SU-DHL-6 (cell line): ENCODE data around the gene TNNC1.

Source experiments
- CTCF ChIP-seq: fragments of 200-600 bp; sonication (generic); IDR thresholded peaks from one replicate; pipeline ENCODE4 v1.5.1; 2017; ENCODE audit warnings: antibody characterized with exemption, mild to moderate bottlenecking, low read length, moderate library complexity; ENCODE audit not compliant: insufficient read depth, poor library complexity, severe bottlenecking
- EZH2phosphoT487 ChIP-seq: fragments of 200-600 bp; sonication (generic), shearing (Covaris generic); conservative IDR thresholded peaks from 2 replicates; pipeline ENCODE4 v1.6.1; 2018; ENCODE audit warnings: mild to moderate bottlenecking, antibody characterized with exemption, low read length, moderate library complexity, mixed read lengths

DNA sequence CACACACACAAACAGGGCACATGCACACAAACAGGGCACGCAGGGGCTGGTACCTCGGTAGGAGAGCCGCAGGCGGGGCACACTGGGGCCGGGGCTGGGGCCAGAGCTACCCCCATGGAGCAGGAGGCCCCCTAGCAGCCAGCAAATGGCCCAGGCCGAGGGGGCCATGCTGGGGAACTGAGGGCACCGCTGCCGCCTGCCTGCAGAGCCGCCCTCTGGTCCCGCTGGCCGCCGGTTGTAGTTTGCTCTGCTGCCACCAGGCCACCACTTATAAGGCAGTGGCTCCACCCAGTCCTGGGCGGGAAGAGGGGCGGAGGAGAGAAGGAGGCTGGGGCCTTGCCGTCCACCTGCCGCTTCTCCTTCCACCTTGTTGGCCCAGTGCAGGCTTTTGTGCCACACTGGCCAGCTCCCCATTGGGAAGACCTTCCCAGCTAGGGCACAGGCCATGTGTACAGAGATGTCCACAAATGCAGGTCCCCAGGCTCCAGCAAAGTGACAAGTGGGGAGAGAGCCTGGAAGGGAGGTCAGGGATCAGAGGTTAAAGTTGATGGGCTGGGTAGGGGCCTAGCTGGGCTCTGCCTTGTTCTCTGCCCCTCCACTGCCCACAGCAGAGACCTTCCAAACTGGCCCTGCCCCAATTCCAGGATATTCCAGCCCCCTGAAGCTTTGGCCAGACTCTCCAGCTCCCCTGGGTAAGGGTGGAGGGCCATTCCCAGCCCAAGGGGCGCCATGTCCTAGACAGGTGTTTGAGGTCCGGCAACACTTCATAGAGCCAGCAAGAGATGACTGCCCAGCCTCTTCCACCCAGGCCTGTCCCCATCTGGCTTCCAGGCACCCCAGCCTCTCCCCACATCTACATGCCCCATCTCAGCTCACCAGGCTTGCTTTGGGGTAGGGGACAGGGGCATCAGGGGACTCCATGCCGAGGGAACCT lies 8.7 kb downstream of the TNNC1 start, which contains the start of gene SEMA3G:
- no peak for TF ChIP-seq CTCF
- TF ChIP-seq EZH2phosphoT487, result no peak
